Loucy (cell line): ENCODE results near the gene LEKR1.

ENCODE experiments used
- CTCF ChIP-seq: fragments of 200-600 bp; sonication (generic); conservative IDR thresholded peaks from 2 replicates; pipeline ENCODE4 v1.5.1; 2014; ENCODE audit warnings: mild to moderate bottlenecking, antibody characterized with exemption, low read length
- EZH2phosphoT487 ChIP-seq: fragments of 200-600 bp; IDR thresholded peaks from 2 replicates; pipeline ENCODE4 v1.6.1; 2018; ENCODE audit warnings: antibody characterized with exemption, mild to moderate bottlenecking, moderate library complexity, borderline replicate concordance

GRCh38 chr3:156814295-156814694, 11.9 kb upstream of the LEKR1 start:
- TF ChIP-seq CTCF, result no peak
- TF ChIP-seq EZH2phosphoT487, result no peak
